ENCODE results near the gene LOXL1.

LOXL1 gene, protein sequence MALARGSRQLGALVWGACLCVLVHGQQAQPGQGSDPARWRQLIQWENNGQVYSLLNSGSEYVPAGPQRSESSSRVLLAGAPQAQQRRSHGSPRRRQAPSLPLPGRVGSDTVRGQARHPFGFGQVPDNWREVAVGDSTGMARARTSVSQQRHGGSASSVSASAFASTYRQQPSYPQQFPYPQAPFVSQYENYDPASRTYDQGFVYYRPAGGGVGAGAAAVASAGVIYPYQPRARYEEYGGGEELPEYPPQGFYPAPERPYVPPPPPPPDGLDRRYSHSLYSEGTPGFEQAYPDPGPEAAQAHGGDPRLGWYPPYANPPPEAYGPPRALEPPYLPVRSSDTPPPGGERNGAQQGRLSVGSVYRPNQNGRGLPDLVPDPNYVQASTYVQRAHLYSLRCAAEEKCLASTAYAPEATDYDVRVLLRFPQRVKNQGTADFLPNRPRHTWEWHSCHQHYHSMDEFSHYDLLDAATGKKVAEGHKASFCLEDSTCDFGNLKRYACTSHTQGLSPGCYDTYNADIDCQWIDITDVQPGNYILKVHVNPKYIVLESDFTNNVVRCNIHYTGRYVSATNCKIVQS
- 2.2 to 4.8 reads per million in 2 donors for total RNA-seq

DNA sequence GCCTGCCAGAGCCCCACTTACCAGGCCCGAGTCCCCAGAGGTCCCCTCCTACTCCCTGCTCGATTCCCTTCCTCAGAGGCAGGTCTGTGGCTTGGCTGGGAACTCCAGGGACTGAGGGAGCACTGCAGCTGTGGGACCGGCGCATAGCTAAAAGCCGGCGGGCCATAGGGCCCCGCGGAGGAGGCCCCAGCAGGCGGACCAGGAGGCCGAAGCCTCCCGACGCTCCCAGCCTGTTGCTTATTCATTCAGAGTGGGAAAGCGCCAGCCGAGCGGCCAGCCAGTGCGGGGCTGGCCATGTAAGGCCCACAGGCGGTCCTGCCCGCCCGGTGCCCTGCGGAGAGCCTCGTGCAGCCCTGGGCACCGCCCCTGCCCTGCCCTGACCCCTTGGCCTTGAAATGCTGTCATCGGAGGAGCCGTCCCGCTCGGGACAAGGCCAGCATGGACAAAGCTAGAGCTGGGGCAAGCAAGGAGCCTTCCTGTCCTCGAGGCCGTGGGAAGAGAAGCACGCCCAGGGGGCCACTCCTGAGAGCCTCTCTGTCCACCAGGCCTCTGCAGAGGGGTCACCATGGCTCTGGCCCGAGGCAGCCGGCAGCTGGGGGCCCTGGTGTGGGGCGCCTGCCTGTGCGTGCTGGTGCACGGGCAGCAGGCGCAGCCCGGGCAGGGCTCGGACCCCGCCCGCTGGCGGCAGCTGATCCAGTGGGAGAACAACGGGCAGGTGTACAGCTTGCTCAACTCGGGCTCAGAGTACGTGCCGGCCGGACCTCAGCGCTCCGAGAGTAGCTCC is at the start of gene LOXL1:
Gene LOXL1 (plus strand): TSS at position 244 of the 784 bp plus-strand sequence. CDS start 322 bp downstream, at position 566.
- no peak for DNase-seq

DNA sequence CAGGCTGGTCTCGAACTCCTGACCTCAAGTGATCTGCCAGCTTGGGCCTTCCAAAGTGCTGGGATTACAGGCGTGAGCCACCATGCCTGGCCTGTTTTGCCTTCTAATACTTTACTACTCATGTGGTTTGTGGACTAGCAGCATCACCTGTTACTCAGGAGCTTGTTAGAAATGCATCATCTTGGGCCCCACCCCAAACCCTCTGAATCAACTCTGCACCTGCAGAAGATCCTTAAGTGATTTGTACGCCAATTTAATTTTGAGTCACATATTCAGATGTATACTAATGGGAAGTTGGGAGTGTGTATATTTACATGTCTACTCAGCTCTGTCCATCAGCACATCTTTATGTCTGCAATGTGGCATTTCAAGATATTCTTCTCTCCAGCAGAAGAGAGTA is 46.8 kb upstream of the LOXL1 start:
- DNase-seq: no peak

DNA sequence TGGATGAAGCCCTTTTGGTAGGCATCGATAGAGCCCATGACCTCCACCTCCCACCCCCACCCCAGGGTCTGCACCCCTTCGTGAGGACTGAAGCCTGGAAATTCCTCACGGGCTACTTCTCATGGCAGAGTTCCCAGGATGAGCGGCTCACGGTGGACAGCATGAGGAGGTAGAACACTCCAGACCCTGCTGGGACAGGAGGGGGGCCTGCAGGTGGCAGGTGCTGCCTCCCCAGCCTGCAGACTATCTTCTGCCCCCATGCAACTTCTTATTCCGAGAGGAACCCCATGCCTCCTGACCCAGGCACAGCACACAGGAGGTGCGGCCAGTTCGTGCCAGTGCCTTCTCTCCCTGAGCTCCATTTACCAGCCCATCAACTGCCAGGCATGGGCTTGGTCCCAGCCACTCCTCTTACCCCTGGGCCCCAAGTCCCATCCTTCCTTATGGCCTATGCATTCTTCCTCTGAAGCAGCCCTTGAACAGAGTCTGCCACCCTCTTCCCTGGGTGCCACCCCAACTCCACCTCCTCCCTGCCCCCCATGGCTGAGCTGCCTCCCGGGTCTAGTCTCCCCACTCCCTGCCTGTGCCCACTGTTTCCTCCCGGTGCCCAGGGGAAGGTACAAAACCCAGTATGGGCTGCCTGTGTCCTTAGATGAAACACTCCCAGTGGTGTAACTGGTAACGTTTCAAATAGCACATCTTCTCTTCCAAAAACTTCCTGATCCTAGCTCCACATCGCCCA is 44.5 kb upstream of the LOXL1 start:
- DNase-seq: no peak

DNA sequence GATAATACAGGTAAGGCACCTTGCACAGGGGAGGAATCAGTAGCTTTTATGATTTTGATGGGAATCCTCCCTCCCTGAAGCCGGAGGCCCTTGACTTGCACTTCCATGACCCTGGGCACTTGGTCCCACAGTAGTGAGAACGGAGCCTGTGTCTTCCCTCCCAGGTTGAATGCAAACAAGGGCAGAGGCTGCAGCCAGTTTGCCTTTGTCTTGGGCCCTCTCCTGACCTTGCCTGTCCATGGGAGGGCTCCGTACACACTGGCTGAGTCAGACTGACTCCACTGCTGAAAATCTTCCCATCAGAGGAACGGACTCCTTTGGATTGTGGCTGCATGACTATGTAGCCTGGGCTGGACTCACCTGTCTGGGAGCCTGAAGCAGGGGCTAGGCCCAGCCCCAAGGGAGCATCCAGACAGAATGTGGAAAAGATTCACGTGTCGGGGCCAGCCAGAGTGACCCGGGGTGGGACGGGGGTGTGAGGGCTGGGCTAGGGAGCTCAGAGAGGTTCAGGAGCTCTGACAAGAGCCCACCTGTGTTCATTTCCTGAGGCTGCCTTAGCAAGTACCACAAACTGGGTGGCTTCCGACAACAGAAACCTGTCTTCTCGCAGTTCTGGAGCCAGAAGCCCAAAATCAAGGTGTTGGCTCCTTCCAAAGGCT is 43.4 kb upstream of the LOXL1 start:
- DNase-seq: no peak

DNA sequence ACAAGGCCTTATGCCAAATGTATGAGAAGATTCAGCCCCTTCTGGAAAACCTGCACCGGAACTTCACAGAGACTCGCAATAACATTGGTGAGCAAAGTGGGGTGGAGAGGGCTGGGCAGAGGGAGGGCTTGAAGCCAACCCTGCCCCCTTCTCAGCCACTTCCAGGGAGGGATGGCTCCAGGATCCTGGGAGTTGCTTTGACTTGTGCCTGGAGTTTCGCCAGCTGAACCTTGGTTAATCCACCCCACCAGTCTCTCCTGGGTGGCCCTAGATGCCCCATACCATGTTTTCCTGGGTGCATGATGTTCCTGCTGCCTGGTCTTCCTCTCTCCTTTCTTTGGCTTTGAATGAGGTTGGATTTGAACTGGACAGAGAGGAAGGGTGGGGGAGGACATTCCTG is 42.1 kb upstream of the LOXL1 start:
- DNase-seq: no peak

DNA sequence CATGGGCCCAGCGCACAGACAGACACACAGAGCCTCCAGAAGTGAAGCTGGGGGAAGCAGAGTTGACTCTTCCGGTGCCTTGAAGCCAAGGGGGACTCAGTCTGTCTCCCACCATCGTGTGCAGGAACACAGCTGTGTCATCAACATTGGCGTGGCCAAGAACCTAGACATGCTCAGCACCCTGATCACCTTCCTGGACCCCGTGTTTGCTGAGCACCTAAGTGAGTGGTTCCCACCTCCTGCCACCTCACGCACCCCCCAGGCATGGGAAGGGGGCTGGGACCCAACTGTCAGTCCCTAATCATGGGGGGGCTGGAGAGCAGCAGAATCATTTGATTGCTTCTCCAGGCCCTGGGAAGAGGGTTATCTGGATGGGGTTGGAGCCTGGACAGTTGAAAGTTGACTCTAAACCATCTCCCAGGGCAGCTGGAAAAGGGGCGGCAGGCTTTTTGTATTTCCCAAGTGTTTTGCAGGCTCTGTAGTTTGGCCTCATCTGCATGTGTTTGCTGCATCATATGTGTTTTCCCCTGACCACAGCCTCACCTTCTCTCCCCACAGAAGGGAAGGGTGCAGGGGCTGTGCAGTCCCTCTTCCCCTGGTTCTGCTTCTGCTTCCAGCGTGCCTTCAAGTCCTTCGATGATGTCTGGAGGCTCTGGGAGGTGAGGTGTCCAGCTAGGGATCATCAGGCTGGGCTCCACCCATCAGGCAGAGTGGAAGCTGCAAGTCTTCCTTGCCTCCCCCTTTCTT is 40.1 kb upstream of the LOXL1 start:
- DNase-seq: no peak

DNA sequence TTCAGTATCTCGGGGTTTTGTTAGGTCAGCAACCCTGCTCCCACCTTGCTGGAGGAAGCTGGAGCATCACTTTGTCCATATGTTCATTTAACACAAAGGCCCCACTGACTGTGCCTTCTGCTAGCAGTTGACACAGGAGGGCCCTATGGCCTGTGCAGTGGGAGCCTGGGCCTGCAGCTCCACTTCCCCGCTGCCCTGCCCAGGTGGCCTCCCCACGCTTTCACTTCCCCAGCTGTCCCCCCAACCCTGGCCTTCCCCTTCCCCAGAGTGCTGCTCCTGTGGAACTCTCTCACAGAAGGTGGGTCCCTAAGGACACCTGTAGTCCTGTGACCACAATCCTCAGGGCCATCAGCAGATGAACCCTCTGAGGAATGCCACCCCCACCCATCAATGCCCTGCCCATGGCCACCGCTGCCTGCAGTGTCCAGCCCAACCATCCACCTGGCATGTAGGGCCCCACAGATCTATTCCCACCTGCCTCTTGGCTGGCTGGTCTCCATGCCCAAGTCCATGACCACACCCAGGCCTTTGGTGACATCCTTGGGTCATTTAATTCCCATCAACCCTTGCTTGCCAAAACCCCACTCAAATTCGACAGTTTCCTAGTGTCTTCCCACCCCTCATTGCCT is 39.4 kb upstream of the LOXL1 start:
- no peak for DNase-seq

DNA sequence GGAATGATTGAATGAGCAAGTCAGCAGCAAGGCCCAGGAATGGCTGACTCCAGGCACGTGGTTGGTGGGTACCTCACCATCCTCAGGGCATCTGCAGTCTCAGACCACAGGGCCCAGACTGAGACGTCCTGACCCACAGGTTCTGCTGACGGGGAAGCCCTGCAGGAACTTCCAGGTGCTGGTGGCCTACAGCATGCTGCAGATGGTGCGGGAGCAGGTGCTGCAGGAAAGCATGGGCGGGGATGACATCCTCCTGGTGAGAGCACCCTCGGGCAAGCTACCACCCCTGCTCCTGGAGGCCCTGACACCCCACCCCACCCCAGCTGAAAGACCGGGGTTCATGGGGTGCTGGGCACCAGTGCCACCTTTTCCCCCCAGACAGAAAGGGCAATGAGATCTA is 38.8 kb upstream of the LOXL1 start:
- DNase-seq: no peak

DNA sequence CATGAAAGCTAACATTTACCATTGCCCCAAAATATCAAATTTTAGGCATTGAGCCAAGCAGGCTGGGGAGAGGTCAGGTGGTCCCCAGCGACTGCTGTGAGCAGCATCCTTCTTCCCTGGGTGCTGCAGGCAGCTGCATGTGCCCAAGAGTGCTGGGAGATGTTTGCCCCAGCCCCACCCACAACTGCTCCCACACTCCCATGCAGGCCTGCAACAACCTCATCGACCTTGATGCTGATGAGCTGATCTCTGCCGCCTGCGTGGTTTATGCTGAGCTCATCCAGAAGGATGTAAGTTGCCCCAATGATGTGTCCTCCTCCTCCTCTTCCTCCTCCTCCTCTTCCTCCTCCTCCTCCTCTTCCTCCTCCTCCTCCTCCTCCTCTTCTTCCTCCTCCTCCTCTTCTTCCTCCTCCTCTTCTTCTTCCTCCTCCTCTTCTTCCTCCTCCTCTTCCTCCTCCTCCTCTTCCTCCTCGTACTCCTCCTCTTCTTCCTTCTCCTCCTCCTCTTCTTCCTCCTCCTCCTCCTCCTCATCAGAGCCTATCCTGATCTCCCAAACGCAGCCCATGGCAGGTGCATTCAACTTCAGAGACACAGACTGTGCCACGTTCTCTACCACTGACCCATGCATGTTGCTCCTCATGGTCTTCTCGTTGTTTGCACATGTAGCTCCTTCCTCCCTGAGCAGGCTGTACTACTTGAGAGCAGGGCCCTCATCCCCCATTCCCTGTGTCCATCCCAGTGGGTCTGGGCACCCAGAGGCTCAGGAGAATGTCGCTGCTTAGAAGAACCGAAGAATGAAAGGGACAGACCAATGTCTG is 37.8 kb upstream of the LOXL1 start:
- no peak for DNase-seq

DNA sequence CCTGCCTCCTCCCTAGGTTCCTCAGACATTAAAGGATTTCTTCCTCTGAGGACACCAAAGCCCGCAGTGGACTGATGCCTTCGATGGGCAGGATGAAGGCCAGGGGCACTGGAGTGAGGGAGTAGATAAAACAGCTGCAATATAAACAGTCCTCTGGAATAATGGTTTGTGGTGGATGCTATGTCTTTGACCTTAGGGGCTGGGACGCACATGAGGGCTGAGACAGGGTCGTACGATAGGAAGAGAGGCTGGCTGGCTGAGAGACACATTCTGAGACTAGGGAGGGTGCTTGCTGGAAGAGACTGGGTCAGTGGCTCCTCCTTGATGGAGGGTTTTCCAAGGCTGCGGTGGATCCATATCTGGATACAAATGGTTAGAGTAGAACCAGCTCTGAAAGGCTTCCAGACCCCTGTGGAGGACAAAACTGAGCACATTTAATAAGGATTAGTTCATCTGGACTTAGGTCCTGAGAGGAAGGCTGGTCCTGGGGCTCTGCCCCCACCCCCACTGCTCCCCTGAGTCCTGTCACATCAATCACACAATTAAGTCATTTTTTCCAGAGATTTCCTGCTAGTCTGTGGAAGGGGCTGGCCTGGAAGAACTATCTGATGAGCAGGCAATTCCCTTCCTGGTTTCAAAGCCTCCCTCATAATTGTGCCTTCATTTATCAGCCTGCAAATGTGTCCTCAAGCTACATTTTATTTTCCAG is 37.1 kb upstream of the LOXL1 start:
- DNase-seq: no peak

DNA sequence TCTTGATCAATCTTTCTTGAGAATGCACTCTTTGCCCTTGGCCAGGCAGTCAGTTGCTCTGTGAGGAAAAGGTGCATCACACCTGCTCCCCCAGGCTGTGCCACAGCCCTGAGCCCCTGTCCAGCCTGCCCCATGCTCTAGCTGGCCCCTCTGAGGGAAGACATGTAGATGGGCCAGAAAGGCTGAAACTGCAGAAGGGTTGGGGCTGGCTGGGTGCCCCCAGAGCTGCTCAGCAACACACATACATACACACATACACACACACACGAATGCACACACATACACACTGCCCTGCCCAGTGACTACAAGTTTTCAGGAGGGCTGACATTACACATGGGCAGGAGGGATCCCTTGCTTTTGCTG is 36.5 kb upstream of the LOXL1 start:
- no peak for DNase-seq

DNA sequence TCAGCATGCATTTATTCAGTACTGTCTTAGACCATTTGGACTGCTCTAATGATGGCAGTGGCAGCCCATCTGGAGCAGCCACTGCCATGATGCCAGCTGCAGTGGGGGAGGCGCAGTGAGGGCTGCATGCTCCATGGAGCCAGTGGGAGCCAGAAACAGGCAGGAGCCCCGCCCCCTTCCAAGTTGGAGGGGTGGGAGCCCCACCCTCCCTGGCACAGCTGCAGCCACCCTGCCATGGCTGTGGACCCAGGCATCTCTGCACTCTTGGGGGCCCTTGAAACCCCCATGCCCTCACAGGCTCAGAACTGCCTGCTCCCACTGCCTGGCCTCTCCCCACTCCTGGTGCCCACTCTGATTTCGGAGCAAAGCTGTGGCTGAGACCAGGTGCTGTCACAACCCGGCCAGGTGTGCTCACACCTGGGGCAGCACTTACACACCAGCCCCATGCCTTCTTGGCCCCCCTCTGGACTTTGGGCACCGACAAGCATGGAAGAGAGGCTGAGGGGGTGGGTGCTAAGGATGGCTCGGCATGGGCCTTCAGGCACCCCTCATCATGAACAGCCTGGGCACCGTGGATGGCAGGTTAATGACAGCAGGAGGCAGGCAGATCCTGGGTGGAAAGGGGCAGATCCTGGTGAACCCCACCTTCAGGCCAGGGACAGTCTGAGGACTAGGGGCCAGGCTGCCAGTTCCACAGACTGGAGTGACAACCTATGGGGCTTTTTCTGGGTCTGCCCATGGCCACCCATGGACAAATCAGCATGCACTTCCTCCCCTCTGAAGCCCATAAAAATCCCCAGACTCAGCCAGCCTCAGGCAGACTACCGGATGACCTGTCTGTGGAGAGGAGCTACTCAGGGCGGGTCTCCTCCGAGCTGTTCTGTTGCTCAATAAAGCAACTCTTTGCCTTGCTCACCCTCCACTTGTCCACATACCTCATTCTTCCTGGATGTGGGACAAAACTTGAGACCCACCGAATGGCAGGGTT is 34.6 kb upstream of the LOXL1 start:
- no peak for DNase-seq

DNA sequence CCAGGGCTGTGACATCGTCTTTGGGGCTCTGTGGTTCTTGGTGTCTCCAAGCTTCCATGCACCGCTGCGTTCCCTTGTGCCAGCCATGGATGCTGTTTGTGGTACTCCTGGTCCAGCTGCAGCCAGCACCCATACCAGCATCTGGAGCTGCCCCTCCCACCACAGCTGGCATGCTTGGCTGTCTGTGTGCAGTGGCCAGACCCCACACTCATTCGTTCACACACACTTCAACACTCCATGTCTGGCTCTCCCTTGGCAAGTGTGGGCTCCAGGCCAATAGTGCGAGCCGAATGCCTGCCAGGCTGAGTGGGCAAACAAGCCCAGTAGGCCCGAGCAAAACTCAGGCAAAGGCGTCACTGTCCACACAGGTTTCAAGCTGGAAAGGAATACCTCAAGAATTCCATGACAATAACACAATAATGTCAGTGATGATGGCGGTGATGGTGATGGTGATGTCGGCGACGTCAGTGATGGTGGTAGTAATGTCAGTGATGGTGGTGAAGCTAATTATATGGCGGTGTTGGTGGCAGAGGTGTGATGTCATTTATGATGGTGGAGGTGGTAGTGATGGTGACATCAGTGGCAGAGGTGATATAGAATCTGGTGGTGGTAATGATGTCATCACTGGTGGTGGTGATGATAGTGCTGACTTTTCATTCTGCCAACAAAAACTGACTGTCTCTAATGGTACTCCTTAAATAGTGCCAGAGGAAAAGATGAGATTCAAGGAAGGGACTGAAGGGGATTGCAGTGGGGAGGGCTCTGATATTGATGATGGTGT is 33.6 kb upstream of the LOXL1 start:
- no peak for DNase-seq

DNA sequence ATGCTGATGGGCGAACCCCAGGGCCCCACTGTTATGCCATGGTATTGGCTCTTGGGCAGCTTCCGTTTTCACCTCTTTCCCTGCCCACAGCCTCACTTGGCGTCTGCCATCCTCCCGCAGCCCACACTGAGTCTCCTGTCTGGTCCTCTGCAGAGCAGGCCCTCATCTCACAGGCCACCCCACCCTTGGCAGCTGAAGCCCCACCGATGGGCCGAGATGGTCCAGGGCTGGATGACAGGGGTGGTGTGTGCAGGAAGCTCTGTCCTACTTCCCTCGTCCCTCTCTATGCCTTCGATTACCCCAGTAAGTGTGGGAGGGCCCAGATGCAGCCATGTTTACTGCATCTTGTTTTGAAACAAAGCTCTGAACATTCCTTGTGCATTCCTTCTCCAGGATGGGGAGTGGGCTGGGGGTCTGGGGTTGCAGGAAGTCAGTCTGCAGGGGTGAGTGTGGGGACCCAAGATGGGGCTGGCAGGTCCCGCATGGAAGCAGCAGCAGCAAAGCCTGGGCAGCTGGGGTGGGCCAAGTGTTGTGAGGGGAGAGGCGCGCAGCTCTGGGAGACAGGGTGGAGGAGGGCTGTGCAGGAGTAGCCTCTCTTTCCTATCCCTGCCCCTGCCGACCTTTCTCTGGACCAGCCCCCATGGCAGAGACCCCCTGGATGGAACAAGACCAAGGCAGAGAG is 32.0 kb upstream of the LOXL1 start:
- DNase-seq: no peak

DNA sequence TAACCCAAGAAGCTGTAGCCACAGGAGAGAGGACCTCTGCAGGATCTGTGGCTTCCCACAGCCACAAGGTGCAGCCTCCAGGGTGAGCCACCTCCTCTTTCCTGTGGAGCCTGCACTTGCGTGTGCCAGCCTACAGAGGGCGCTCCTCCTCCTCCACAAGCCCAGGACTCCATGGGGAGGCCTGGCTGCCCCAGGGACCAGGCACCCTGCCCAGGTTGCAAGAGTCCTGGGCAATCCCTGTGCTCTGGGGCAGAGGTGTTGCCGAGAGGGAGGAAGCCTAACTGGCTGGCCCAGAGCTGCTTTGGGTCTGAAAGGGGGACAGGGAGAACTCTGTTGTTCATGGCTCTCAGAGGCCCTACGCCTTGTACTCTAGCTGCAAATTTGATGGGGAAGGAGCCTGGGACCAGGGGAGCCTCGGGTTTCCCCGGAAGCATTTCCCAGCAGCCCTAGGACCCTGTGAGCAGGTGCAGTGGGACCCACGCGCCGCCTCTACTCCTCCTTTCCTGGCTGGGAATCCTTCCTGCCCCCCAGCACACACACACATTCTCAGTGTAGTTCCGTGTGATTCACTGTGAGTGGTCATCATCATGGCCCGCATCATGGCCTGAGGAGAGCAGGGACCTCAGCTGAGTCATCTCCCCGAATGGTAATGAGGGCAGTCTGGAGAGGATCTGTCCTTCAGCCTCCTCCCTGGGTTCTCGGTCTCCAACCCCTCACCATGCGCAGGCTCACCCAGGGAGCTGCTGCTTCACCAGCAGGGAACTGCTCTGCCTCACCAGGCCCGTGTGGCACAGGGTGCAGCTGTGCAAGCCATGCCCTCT is 28.6 kb upstream of the LOXL1 start:
- peak; percentile 55 for DNase-seq

Measured in T-helper 9 cell (primary cell).